HepG2 (cell line): ENCODE data around the gene EPC2. TPM values are rescaled to one million over a fixed set of nuclear protein-coding genes. Genes with fewer than 3 reads are reported as not detected.
A peak's percentile ranks its signal among the peaks of the same experiment; 100 is the strongest.

ENCODE experiments used
- ATAC-seq: fragments of 200-7000 bp; cut with Tn5 transposase; 3 replicates; pipeline ENCODE4 v1.9.1; 2020; ENCODE audit warnings: mild to moderate bottlenecking, moderate library complexity
- BruUV-seq: library from RNA; stranded (reverse); fragments of 400-500 nt; replicated peaks from 2 replicates; lab custom pipeline; 2021; lab: Mats Ljungman, UMichigan
- CTCF ChIA-PET: fragments of 300-600 bp; formaldehyde crosslinking; extraction: SDS; loops from one replicate; lab custom pipeline; 2021; ENCODE audit warnings: low total read pairs, inconsistent platforms, low intra/inter-chr PET ratio; lab: Yijun Ruan, JAX
- POLR2A ChIA-PET: fragments of 350-600 bp; sonication (Branson Sonifier 250); formaldehyde crosslinking; loops from one replicate; lab custom pipeline; 2020; ENCODE audit warnings: antibody characterized with exemption, inconsistent platforms; lab: Yijun Ruan, JAX
- DNase-seq: peaks from one replicate; pipeline ENCODE4 v3.0.0-alpha.2; 2015; ENCODE audit warnings: low spot score
- FAIRE-seq: peaks from 3 replicates; lab custom pipeline; 2011; peaks lifted over from hg19 to GRCh38; lab: Jason Lieb, UNC
- H2AFZ ChIP-seq: one replicate; pipeline ENCODE4 v1.6.1; 2011; ENCODE audit warnings: low read length, inconsistent platforms
- H3K27ac ChIP-seq: fragments of 300-600 bp; 3 replicates; pipeline ENCODE4 v1.8.0; 2011; ENCODE audit warnings: mixed run types, mild to moderate bottlenecking, mixed read lengths, low read length, inconsistent platforms; ENCODE audit not compliant: insufficient read depth; ENCODE audit errors: extremely low read length
- H3K27me3 ChIP-seq, 2 experiments: fragments of 200-600 bp in 1 of 2; 2 replicates in 1 of 2; 3 replicates in 1 of 2; pipeline versions ENCODE4 v1.6.0 to v1.8.0; 2011; ENCODE audit warnings: low read length in 2 of 2, mild to moderate bottlenecking in 2 of 2, moderate library complexity in 2 of 2, inconsistent platforms in 1 of 2; ENCODE audit not compliant: insufficient read depth in 2 of 2, control insufficient read depth in 1 of 2
- H3K36me3 ChIP-seq, 2 experiments: fragments of 200-600 bp in 1 of 2; replicated peaks in 1 of 2; 2 replicates in 1 of 2; 3 replicates in 1 of 2; pipeline versions ENCODE4 v1.5.1 to v1.8.0; 2011; ENCODE audit warnings: low read length in 2 of 2, inconsistent platforms in 1 of 2; ENCODE audit not compliant: insufficient read depth in 2 of 2, control insufficient read depth in 1 of 2
- H3K4me1 ChIP-seq: 2 replicates; pipeline ENCODE4 v1.5.1; 2012; ENCODE audit warnings: low read length, inconsistent platforms; ENCODE audit not compliant: insufficient read depth
- H3K4me2 ChIP-seq: 2 replicates; pipeline ENCODE4 v1.6.0; 2011; ENCODE audit warnings: low read depth, low read length, inconsistent platforms
- H3K4me3 ChIP-seq, 3 experiments: fragments of 200-600 bp in 1 of 3; sonication (generic), shearing (Covaris generic) in 1 of 3; replicated peaks in 1 of 3; 2 replicates each; pipeline ENCODE4 v1.5.1; 2011 to 2016; ENCODE audit warnings: low read length in 3 of 3, inconsistent platforms in 2 of 3, low read depth in 2 of 3, mild to moderate bottlenecking in 2 of 3, control low read depth in 1 of 3, mixed read lengths in 1 of 3; ENCODE audit not compliant: insufficient read depth in 1 of 3
- H3K79me2 ChIP-seq: one replicate; pipeline ENCODE4 v1.6.1; 2011; ENCODE audit warnings: low read length, inconsistent platforms; ENCODE audit not compliant: insufficient read depth
- H3K9ac ChIP-seq: 2 replicates; pipeline ENCODE4 v1.6.0; 2011; ENCODE audit warnings: mild to moderate bottlenecking, low read depth, low read length, inconsistent platforms; ENCODE audit not compliant: insufficient read depth
- H3K9me3 ChIP-seq: 2 replicates; pipeline ENCODE4 v1.5.1; 2012; ENCODE audit warnings: mild to moderate bottlenecking, low read length
- H4K20me1 ChIP-seq: 2 replicates; pipeline ENCODE4 v1.6.0; 2011; ENCODE audit warnings: inconsistent platforms, mild to moderate bottlenecking, low read length, moderate library complexity; ENCODE audit not compliant: insufficient read depth
- CC2D1A ChIP-seq: sonication (generic); formaldehyde crosslinking; IDR thresholded peaks from 2 replicates; pipeline ENCODE4 v1.8.1; 2023; ENCODE audit warnings: mild to moderate bottlenecking, missing genetic modification reagents
- FOXA3 ChIP-seq: IDR thresholded peaks from 2 replicates; pipeline ENCODE4 v1.6.1; 2016; ENCODE audit warnings: missing genetic modification reagents, missing compliant biosample characterization
- FOXP1 ChIP-seq, 2 experiments: fragments of 450-650 bp in 1 of 2; IDR thresholded peaks; 2 replicates each; pipeline ENCODE4 v1.6.1; 2017 to 2018; ENCODE audit warnings: antibody characterized with exemption in 1 of 2
- PCBP1 ChIP-seq: fragments of 200-400 bp; formaldehyde crosslinking; IDR thresholded peaks from 2 replicates; pipeline ENCODE4 v1.6.1; 2017; ENCODE audit warnings: mild to moderate bottlenecking, low read depth, low read length, borderline replicate concordance
- PPARG ChIP-seq: conservative IDR thresholded peaks from 2 replicates; pipeline ENCODE4 v1.6.1; 2016; ENCODE audit warnings: missing biosample characterization, missing genetic modification reagents
- ZNF12 ChIP-seq: sonication (generic); formaldehyde crosslinking; IDR thresholded peaks from 2 replicates; pipeline ENCODE4 v1.5.0; 2020; ENCODE audit warnings: missing genetic modification reagents
- ZNF629 ChIP-seq: sonication (generic); formaldehyde crosslinking; conservative IDR thresholded peaks from 2 replicates; pipeline ENCODE4 v1.5.0; 2020; ENCODE audit warnings: missing genetic modification reagents
- WGBS: methylation state at CpG from one replicate; pipeline ENCODE4 v1.1.6; 2017; ENCODE audit warnings: low lambda C conversion rate; 5-methylcytosine and 5-hydroxymethylcytosine counted together
- in situ Hi-C: cut with HindIII; loops from 2 replicates; pipeline ENCODE4 v1.10.0; 2017; ENCODE audit warnings: low pct_unique_long_range_greater_than_20kb; ENCODE audit not compliant: extremely low pct_ligation_motif_present
- intact Hi-C: fragments of 100-400 bp; cut with micrococcal nuclease; formaldehyde crosslinking; loops from one replicate; pipeline ENCODE4 v1.10.0; 2022; ENCODE audit not compliant: unreplicated experiment
- polyA plus RNA-seq, 8 experiments: library from polyadenylated mRNA; depleted of rRNA in 3 of 8; stranded (reverse) in 7 of 8; unstranded in 1 of 8; fragments of >200 nt; fragmentation: Illumina TruSeq in 4 of 8; extraction: Trizol in 4 of 8; gene quantifications; 2 replicates each; pipeline versions ENCODE4 v1.2.1 to v1.2.3, GENCODE V29; 2011 to 2016; ENCODE audit warnings: low read depth in 4 of 8, missing spikeins in 1 of 8, mixed read lengths in 1 of 8; ENCODE audit not compliant: insufficient read depth in 1 of 8
- total RNA-seq, 5 experiments: library from RNA; depleted of rRNA; stranded (reverse); fragments of >200 nt; fragmentation: Illumina TruSeq; extraction: Trizol; gene quantifications; 2 replicates each; pipeline ENCODE4 v1.2.3, GENCODE V29; 2016; ENCODE audit warnings: low read depth in 1 of 5
- TF ChIP-seq, protein P1 (sequence below): sonication (generic); formaldehyde crosslinking; IDR thresholded peaks from 2 replicates; pipeline ENCODE4 v1.8.0; 2022; ENCODE audit warnings: mild to moderate bottlenecking, missing genetic modification reagents, borderline replicate concordance
- TF ChIP-seq, protein P2 (sequence below): sonication (generic); formaldehyde crosslinking; IDR thresholded peaks from 2 replicates; pipeline ENCODE4 v1.5.0; 2020; ENCODE audit warnings: mild to moderate bottlenecking, missing genetic modification reagents
- TF ChIP-seq, protein P3 (sequence below): sonication (generic); formaldehyde crosslinking; IDR thresholded peaks from 2 replicates; pipeline ENCODE4 v1.4.0; 2020; ENCODE audit warnings: missing genetic modification reagents
- TF ChIP-seq, protein P4 (sequence below): sonication (generic); formaldehyde crosslinking; IDR thresholded peaks from 2 replicates; pipeline ENCODE4 v1.4.0; 2020; ENCODE audit warnings: missing genetic modification reagents, borderline replicate concordance

Gene EPC2
- total and polyA plus RNA-seq, 2 of the 13 experiments (the other 11 are each of a cell fraction or from before 2014, with no cell fraction given) = 20.5 to 22.0 TPM

DNA sequence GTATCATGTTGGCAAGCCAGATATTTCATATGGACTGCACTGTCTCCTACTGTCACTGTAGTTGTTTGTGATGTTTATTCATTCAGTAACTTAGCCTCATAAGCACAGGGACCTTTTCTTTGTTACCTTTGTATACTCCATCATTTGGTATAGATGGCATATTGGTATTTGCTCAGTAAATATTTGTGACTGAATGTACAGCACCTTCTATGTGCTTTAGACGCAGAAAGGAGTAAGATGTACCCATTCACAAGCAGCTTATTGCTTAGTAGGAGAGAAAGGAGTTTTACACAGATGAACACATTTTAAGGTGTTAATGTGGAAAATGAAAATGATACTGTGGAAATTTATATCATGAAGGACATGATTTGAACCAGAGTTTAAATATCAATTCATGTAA, 12.0 kb downstream of the EPC2 start:
- H3K4me1 ChIP-seq = peaks cover 45% of the 10 kb centered on the region
- H3K4me3 ChIP-seq = no peak overlapping the region
- no peak overlapping the region for H3K4me2 ChIP-seq
- ATAC-seq = peak; percentile 36; the same call in 2 of the 3 replicates
- no peak for FAIRE-seq
- intact Hi-C loops = no loop called here
- in situ Hi-C loops = no loop called here
- TF ChIP-seq, protein P1, sequence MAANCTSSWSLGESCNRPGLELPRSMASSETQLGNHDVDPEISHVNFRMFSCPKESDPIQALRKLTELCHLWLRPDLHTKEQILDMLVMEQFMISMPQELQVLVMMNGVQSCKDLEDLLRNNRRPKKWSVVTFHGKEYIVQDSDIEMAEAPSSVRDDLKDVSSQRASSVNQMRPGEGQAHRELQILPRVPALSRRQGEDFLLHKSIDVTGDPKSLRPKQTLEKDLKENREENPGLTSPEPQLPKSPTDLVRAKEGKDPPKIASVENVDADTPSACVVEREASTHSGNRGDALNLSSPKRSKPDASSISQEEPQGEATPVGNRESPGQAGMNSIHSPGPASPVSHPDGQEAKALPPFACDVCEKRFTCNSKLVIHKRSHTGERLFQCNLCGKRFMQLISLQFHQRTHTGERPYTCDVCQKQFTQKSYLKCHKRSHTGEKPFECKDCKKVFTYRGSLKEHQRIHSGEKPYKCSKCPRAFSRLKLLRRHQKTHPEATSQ (CRISPR knock-in tag) = 0 out of 2 replicates have a peak, but pooled peaks have one; percentile 16
- TF ChIP-seq, protein P2, sequence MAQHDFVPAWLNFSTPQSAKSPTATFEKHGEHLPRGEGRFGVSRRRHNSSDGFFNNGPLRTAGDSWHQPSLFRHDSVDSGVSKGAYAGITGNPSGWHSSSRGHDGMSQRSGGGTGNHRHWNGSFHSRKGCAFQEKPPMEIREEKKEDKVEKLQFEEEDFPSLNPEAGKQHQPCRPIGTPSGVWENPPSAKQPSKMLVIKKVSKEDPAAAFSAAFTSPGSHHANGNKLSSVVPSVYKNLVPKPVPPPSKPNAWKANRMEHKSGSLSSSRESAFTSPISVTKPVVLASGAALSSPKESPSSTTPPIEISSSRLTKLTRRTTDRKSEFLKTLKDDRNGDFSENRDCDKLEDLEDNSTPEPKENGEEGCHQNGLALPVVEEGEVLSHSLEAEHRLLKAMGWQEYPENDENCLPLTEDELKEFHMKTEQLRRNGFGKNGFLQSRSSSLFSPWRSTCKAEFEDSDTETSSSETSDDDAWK (CRISPR knock-in tag) = no peak
- TF ChIP-seq FOXA3 (0 out of 2 replicates have a peak, but pooled peaks have one; percentile 26), PPARG (no peak), PCBP1 (no peak), ZNF12 (CRISPR knock-in tag) (peak; percentile 95), ZNF629 (peak; percentile 39; the same call in 1 of the 2 replicates), FOXP1 (IDR thresholded peaks at IDR 0.05) (no peak), FOXP1 (CRISPR knock-in tag; IDR thresholded peaks at IDR 0.05) (0 out of 2 replicates have a peak, but pooled peaks have one; percentile 6), CC2D1A (0 out of 2 replicates have a peak, but pooled peaks have one; percentile 21)
- TF ChIP-seq, protein P3, sequence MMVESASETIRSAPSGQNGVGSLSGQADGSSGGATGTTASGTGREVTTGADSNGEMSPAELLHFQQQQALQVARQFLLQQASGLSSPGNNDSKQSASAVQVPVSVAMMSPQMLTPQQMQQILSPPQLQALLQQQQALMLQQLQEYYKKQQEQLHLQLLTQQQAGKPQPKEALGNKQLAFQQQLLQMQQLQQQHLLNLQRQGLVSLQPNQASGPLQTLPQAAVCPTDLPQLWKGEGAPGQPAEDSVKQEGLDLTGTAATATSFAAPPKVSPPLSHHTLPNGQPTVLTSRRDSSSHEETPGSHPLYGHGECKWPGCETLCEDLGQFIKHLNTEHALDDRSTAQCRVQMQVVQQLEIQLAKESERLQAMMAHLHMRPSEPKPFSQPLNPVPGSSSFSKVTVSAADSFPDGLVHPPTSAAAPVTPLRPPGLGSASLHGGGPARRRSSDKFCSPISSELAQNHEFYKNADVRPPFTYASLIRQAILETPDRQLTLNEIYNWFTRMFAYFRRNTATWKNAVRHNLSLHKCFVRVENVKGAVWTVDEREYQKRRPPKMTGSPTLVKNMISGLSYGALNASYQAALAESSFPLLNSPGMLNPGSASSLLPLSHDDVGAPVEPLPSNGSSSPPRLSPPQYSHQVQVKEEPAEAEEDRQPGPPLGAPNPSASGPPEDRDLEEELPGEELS (CRISPR knock-in tag) = peak; percentile 30; the same call in 1 of the 2 replicates
- TF ChIP-seq, protein P4, sequence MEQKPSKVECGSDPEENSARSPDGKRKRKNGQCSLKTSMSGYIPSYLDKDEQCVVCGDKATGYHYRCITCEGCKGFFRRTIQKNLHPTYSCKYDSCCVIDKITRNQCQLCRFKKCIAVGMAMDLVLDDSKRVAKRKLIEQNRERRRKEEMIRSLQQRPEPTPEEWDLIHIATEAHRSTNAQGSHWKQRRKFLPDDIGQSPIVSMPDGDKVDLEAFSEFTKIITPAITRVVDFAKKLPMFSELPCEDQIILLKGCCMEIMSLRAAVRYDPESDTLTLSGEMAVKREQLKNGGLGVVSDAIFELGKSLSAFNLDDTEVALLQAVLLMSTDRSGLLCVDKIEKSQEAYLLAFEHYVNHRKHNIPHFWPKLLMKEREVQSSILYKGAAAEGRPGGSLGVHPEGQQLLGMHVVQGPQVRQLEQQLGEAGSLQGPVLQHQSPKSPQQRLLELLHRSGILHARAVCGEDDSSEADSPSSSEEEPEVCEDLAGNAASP (CRISPR knock-in tag) = no peak
- CTCF ChIA-PET = no interaction called here
- POLR2A ChIA-PET = interaction anchor here (1.0 kb wide), 1 partner anchor 11 kb away, joined by 4 read pairs; no protein-coding TSS in a partner anchor
- H3K27ac ChIP-seq = no peak overlapping the region
- no TSS peak for BruUV-seq
- H3K79me2 ChIP-seq = peaks cover 99% of the 10 kb centered on the region
- H3K27me3 ChIP-seq = no peaks in the 10 kb centered on the region
- DNase-seq = no peak
- H4K20me1 ChIP-seq = peaks cover 65% of the 10 kb centered on the region
- H2AFZ ChIP-seq = no peak overlapping the region
- H3K36me3 ChIP-seq = no peaks in the 10 kb centered on the region
- no peak overlapping the region for H3K9ac ChIP-seq
- 75% methylated on average over 1 of the region's 1 CpG for WGBS
- no peaks in the 10 kb centered on the region for H3K9me3 ChIP-seq
